Measurements from ENCODE around the gene UTP11. TPM values are rescaled to one million over a fixed set of nuclear protein-coding genes. Genes with fewer than 3 reads are reported as not detected.

UTP11 gene
- total and polyA plus RNA-seq, 2 donors (not counting 3 experiments of a cell fraction or from before 2014, with no cell fraction given) = 20.1 to 54.1 TPM

DNA sequence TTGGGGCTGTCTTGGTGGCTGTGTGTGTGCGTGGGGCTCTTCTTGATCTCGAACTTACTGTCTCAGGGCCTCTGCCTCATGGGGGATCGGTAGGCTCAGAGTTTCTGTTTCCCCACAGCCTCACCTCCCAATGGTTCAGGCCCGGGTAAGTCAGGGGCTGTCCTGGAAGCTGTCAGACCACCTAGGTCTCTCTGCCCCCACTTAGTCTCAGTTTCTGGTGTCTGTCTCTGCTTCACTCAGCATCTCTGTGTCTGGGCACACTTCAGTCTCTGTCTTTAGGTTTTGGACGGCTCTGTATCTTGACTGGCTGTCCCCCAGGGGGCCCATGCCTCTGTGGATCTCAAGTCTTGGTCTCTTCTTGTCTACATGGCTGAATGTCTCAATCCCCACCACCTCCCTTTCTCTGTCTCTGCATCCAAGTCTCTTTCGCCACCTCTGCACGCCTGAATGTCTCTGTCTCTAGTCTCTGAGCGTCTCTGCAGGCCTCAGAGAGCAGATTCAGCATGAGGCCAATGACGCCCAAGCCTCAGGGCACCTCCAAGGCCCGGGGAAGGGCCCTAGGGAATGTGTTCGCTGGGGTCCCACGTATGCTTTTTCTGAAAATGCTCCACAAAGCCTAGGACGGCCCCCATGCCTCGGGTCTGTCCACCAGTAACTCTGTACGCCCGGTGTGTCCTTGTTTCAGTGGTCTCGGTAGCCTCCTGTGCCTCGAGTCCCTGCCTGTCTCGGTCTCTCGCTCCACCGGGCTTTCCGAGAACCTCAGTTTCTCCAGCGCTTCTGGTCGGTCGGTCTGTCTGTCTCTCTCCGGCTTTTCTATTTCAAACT is 8.0 kb upstream of the UTP11 start:
- H3K79me2 ChIP-seq (ENCODE audit: control insufficient read depth, insufficient read depth, low read length) = peaks cover 37% of the 10 kb centered on the region
- no peaks in the 10 kb centered on the region for H3K9me3 ChIP-seq (replicated peaks; ENCODE audit: control insufficient read depth, insufficient read depth, low read length)
- H3K27me3 ChIP-seq (ENCODE audit: control insufficient read depth in 2 of 2, insufficient read depth in 2 of 2, low read length in 2 of 2) = no peaks in the 10 kb centered on the region
- TSS peak; percentile 26 for BruUV-seq (replicated peaks)
- H4K20me1 ChIP-seq (replicated peaks; ENCODE audit: control insufficient read depth, extremely low read depth, insufficient read depth, low read length) = no peaks in the 10 kb centered on the region
- ChIA-PET CTCF (interaction anchor here (0.7 to 1.3 kb wide), 4 partner anchors 8 to 21 kb away, joined by 3 to 4 read pairs (median 4); partner anchors contain the start of gene UTP11), POLR2A (no interaction called here)
- H3K27ac ChIP-seq (ENCODE audit: insufficient read depth, low read depth, low read length) = peak overlapping the region; percentile 50
- peak overlapping the region; percentile 83 for H3K9ac ChIP-seq (replicated peaks; ENCODE audit: extremely low read depth, insufficient read depth, low read length)
- H3K4me3 ChIP-seq (replicated peaks in 1 of 3; ENCODE audit: insufficient read depth in 1 of 3, low read depth in 1 of 3, low read length in 3 of 3) = peak overlapping the region; percentile 53 to 84 (median 60)
- no peaks in the 10 kb centered on the region for H3K36me3 ChIP-seq (ENCODE audit: control insufficient read depth in 2 of 2, extremely low read depth in 1 of 2, insufficient read depth in 2 of 2, low read length in 2 of 2)
- peak; percentile 38 for DNase-seq (ENCODE audit: low read depth, low spot score)
- TF ChIP-seq FOS (IDR thresholded peaks at IDR 0.05; ENCODE audit: borderline replicate concordance, insufficient read depth, low read length) (no peak), GATA2 (IDR thresholded peaks at IDR 0.05; ENCODE audit: insufficient read depth, insufficient read length, low read depth, low read length) (no peak)
- peak overlapping the region; percentile 80 for H3K4me2 ChIP-seq (ENCODE audit: insufficient read depth, low read length)
- dilution Hi-C loops (cut with MboI; ENCODE audit: extremely low pct_ligation_motif_present, low sequenced_read_pairs) = no loop called here
- peaks cover 43% of the 10 kb centered on the region for H3K4me1 ChIP-seq (ENCODE audit: control insufficient read depth, extremely low read depth, insufficient read depth, low read length)
- intact Hi-C loops (cut with micrococcal nuclease) = loop anchor here (5.0 kb wide), 1 partner anchor 197 kb away; the partner anchor contains the start of genes C1orf122 and YRDC
- H3K9me1 ChIP-seq (replicated peaks; ENCODE audit: control insufficient read depth, extremely low read depth, insufficient read depth, low read length) = no peaks in the 10 kb centered on the region
- peak; percentile 63 for FAIRE-seq
- H2AFZ ChIP-seq (ENCODE audit: low read depth, low read length) = no peak overlapping the region

- POLR2A ChIA-PET = interaction anchor here (0.6 kb wide), 1 partner anchor 12 kb away, joined by 3 read pairs; no protein-coding TSS in a partner anchor
- TF ChIP-seq POLR2A (IDR thresholded peaks at IDR 0.05; ENCODE audit: low read depth, low read length) (peak; percentile 87), GATA2 (IDR thresholded peaks at IDR 0.05; ENCODE audit: insufficient read depth, insufficient read length, low read depth, low read length) (no peak), POLR2AphosphoS5 (IDR thresholded peaks at IDR 0.05; ENCODE audit: insufficient read depth, low read depth, low read length) (peak; percentile 93)
- H3K36me3 ChIP-seq (ENCODE audit: control insufficient read depth in 2 of 2, extremely low read depth in 1 of 2, insufficient read depth in 2 of 2, low read length in 2 of 2) = no peaks in the 10 kb centered on the region
- peak within 1 kb of the TSS; percentile 50 for H3K27ac ChIP-seq (ENCODE audit: insufficient read depth, low read depth, low read length)
- BruUV-seq (replicated peaks) = no TSS peak
- no peaks in the 10 kb centered on the region for H3K9me3 ChIP-seq (replicated peaks; ENCODE audit: control insufficient read depth, insufficient read depth, low read length)
- peak within 1 kb of the TSS; percentile 53 to 84 (median 60) for H3K4me3 ChIP-seq (replicated peaks in 1 of 3; ENCODE audit: insufficient read depth in 1 of 3, low read depth in 1 of 3, low read length in 3 of 3)
- peak; percentile 25 for DNase-seq (ENCODE audit: low read depth, low spot score)
- peaks cover 35% of the 10 kb centered on the region for H3K4me1 ChIP-seq (ENCODE audit: control insufficient read depth, extremely low read depth, insufficient read depth, low read length)
- no peaks in the 10 kb centered on the region for H3K27me3 ChIP-seq (ENCODE audit: control insufficient read depth in 2 of 2, insufficient read depth in 2 of 2, low read length in 2 of 2)
- H3K79me2 ChIP-seq (ENCODE audit: control insufficient read depth, insufficient read depth, low read length) = peaks cover 37% of the 10 kb centered on the region
- no peak within 1 kb of the TSS for H2AFZ ChIP-seq (ENCODE audit: low read depth, low read length)
- intact Hi-C loops (cut with micrococcal nuclease) (no loop called here), dilution Hi-C loops (cut with MboI; ENCODE audit: extremely low pct_ligation_motif_present, low sequenced_read_pairs) (no loop called here)
- peak within 1 kb of the TSS; percentile 80 for H3K4me2 ChIP-seq (ENCODE audit: insufficient read depth, low read length)
- CTCF ChIA-PET = interaction anchor here (0.9 kb wide), 1 partner anchor 11 kb away, joined by 4 read pairs; no protein-coding TSS in a partner anchor
- peak; percentile 77 for FAIRE-seq
- H3K9ac ChIP-seq (replicated peaks; ENCODE audit: extremely low read depth, insufficient read depth, low read length) = peak within 1 kb of the TSS; percentile 83
- H3K9me1 ChIP-seq (replicated peaks; ENCODE audit: control insufficient read depth, extremely low read depth, insufficient read depth, low read length) = no peaks in the 10 kb centered on the region
- H4K20me1 ChIP-seq (replicated peaks; ENCODE audit: control insufficient read depth, extremely low read depth, insufficient read depth, low read length) = no peaks in the 10 kb centered on the region
Measured at GRCh38 chr1:38005195-38006007, 7.1 kb upstream of the UTP11 start, which contains the start of gene FHL3. Gene FHL3, minus strand, starts transcription at chr1:38005514. Its CDS starts 6,102 bp downstream, at chr1:37999412.
